HG03575 (cell line): ENCODE data around the gene HKDC1.
"Not testable (repeated sequence)": the region's sequence is repeated elsewhere in the genome, so short reads cannot be mapped to it uniquely, and the experiment has no call there.

Experiments used
- ATAC-seq: cut with Tn5 transposase; IDR thresholded peaks from one replicate; pipeline ENCODE4 v1.9.1; 2021; ENCODE audit not compliant: unreplicated experiment, insufficient number of reproducible peaks, low FRiP score; ENCODE audit errors: extremely low read depth

Gene HKDC1

GRCh38 chr10:69307434-69307833 is 87.3 kb downstream of the HKDC1 start:
- no peak for ATAC-seq

GRCh38 chr10:69308304-69308703 is 88.2 kb downstream of the HKDC1 start:
- ATAC-seq: not testable (repeated sequence)

DNA sequence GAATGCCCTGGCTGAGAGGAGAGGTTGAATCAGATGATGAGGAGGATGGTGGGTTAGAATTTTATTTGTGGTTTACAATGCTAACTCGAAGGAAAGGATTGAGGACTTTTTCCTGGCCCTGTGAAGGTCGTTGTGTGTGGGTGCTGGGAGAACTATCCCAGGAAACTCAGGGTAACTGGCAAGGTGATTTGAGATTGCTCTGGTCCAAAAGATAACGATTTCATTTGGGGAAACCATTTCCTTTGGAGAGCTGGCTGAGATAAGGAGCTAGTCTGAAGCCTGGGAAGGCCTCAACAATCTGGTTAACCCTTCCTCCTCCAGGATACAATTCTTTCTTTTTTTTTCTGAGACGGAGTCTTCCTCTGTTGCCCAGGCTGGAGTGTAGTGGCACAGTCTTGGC is 91.2 kb downstream of the HKDC1 start:
- no peak for ATAC-seq

DNA sequence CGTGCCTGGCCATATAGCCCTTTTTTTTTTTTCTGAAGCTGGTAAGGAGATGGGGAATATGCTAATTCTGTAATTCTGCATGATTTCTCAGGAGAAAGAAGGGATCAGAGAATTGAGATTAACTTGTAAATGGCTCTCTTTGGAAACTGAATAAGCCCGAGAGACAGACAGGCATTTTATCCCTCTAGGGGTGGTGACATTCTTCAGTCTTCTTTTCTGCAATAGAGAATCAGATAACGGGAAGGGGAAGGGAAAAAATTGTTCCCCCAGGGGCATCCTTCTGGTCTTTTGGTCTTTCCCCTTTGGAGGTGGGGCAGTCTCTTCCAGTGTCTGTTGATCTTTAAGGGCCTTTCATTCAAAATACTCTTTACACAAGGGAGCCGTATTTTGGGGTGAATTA is 92.4 kb downstream of the HKDC1 start:
- no peak for ATAC-seq

- ATAC-seq: no peak
These were observed 95.0 kb downstream of the HKDC1 start for GRCh38 chr10:69315100-69315542.

GRCh38 chr10:69315610-69316312 is 95.6 kb downstream of the HKDC1 start:
- no peak for ATAC-seq

DNA sequence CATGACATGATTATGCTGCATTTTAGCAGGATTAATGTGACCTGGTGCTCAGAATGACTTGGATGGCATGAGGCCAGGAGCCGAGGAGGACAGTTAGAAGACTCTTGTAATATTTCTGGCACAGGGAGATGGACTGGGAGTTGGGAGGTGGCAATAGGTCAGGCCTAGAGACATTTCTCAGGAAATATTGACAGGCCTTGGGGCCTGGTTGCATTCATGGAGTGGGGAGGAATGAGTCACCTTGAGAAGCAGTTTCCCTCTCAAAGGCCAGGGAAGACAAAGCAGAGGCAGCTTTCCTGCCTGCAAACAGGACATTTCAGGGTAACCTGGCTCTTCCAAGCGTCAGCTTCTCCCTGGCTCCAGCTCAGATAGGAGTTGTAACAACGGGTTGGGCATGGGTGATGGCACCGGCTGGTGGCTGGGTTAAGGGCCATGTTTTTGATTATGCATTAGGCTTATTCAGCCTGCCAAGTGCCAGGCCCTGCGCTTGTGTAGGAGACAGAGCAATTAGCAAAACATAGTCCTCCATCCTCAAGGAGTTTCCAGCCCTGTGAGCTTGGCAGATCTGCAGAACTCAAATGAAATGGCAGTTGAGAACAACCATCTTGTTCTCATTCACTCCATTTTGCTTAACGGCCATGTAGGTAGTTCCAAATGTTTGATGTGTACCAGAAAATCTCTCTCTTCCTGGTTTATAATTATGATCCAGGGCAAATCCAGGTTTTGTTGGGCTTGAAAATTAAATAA is 96.4 kb downstream of the HKDC1 start:
- no peak for ATAC-seq
